Fibroblast of skin of abdomen (primary cell): ENCODE data around the gene PRPSAP2.
"Not testable (repeated sequence)": the region's sequence is repeated elsewhere in the genome, so short reads cannot be mapped to it uniquely, and the experiment has no call there.

Experiments used
- DNase-seq: peaks from one replicate; pipeline ENCODE4 v3.0.0-alpha.2; 2013

Gene PRPSAP2

GRCh38 chr17:18947866-18948265, 89.9 kb downstream of the PRPSAP2 start:
- DNase-seq: no peak

- no peak for DNase-seq
Measured at GRCh38 chr17:18948476-18949006, 90.6 kb downstream of the PRPSAP2 start.

- DNase-seq: no peak
Measured at GRCh38 chr17:18949566-18949965, 91.6 kb downstream of the PRPSAP2 start.

- DNase-seq: no peak
Measured at GRCh38 chr17:18950346-18950745, 92.4 kb downstream of the PRPSAP2 start.

GRCh38 chr17:18950944-18951905, 93.3 kb downstream of the PRPSAP2 start:
- no peak for DNase-seq

GRCh38 chr17:18951941-18952842, 94.3 kb downstream of the PRPSAP2 start, which contains the start of gene SLC5A10:
Gene SLC5A10, plus strand, starts transcription at chr17:18952165. Its CDS starts 41 bp downstream, at chr17:18952206.
- DNase-seq: no peak

GRCh38 chr17:18953231-18953728, 95.3 kb downstream of the PRPSAP2 start:
- DNase-seq: no peak

GRCh38 chr17:18954321-18954720, 96.4 kb downstream of the PRPSAP2 start:
- DNase-seq: no peak

GRCh38 chr17:18955009-18955408, 97.1 kb downstream of the PRPSAP2 start:
- no peak for DNase-seq

- DNase-seq: not testable (repeated sequence)
Measured at GRCh38 chr17:18956021-18956420, 98.1 kb downstream of the PRPSAP2 start.

- no peak for DNase-seq
Measured at GRCh38 chr17:18956581-18956980, 98.7 kb downstream of the PRPSAP2 start.

- no peak for DNase-seq
Measured at GRCh38 chr17:18957831-18958230, 99.9 kb downstream of the PRPSAP2 start.

- DNase-seq: no peak
Measured at GRCh38 chr17:18958611-18959010, 100.7 kb downstream of the PRPSAP2 start.

- DNase-seq: no peak
Measured at GRCh38 chr17:18959071-18959844, 101.3 kb downstream of the PRPSAP2 start.

- DNase-seq: no peak
Measured at GRCh38 chr17:18959845-18960240, 101.9 kb downstream of the PRPSAP2 start.

- no peak for DNase-seq
Measured at GRCh38 chr17:18960241-18960665, 102.3 kb downstream of the PRPSAP2 start.

GRCh38 chr17:18960803-18961511, 103.0 kb downstream of the PRPSAP2 start:
- DNase-seq: peak; percentile 54

GRCh38 chr17:18961634-18962493, 103.9 kb downstream of the PRPSAP2 start:
- no peak for DNase-seq

GRCh38 chr17:18962494-18962815, 104.5 kb downstream of the PRPSAP2 start:
- DNase-seq: no peak
